Psoas muscle (tissue), 8 donors: Measurements from ENCODE around the gene TUBA4B. TPM values are rescaled to one million over a fixed set of nuclear protein-coding genes. Genes with fewer than 3 reads are reported as not detected.
A peak's percentile ranks its signal among the peaks of the same experiment; 100 is the strongest.
"Not testable (repeated sequence)": the region's sequence is repeated elsewhere in the genome, so short reads cannot be mapped to it uniquely, and the experiment has no call there.

Source experiments
- ATAC-seq, 4 donors: fragments of 200-7000 bp; cut with Tn5 transposase; one replicate each; pipeline ENCODE4 v1.9.1; 2020; ENCODE audit warnings: moderate library complexity in 3 of 4, mild to moderate bottlenecking in 2 of 4
- DNase-seq, 2 donors: peaks; one replicate each; pipeline ENCODE4 v3.0.0-alpha.2; 2020
- H3K27ac ChIP-seq: fragments of 200-600 bp; one replicate; pipeline ENCODE4 v1.8.0; 2022
- H3K27me3 ChIP-seq, 3 donors: fragments of 200-600 bp in 1 of 3; one replicate each; pipeline versions ENCODE4 v1.6.1 to v1.8.0; 2013 to 2022; ENCODE audit warnings: low read length in 2 of 3, mild to moderate bottlenecking in 2 of 3, moderate library complexity in 1 of 3; ENCODE audit not compliant: insufficient read depth in 3 of 3
- H3K36me3 ChIP-seq, 2 donors: fragments of 200-600 bp in 1 of 2; one replicate each; pipeline versions ENCODE4 v1.6.1 to v1.8.0; 2013 to 2022; ENCODE audit warnings: low read depth in 1 of 2, mild to moderate bottlenecking in 1 of 2, moderate library complexity in 1 of 2; ENCODE audit not compliant: insufficient read depth in 1 of 2
- H3K4me1 ChIP-seq: fragments of 200-600 bp; one replicate; pipeline ENCODE4 v1.8.0; 2022
- H3K4me3 ChIP-seq: fragments of 200-600 bp; one replicate; pipeline ENCODE4 v1.8.0; 2022; ENCODE audit warnings: mild to moderate bottlenecking
- H3K9me3 ChIP-seq: fragments of 200-600 bp; one replicate; pipeline ENCODE4 v1.8.0; 2022
- WGBS, 3 donors: extraction: QIAGEN DNeasy Blood & Tissue Kit; methylation state at CpG; one replicate each; pipeline versions ENCODE4 v1.1.6 to v1.1.7; 2013; 5-methylcytosine and 5-hydroxymethylcytosine counted together
- intact Hi-C, 2 donors: fragments of 100-400 bp; cut with DNase I; formaldehyde crosslinking; loops; one replicate each; pipeline versions ENCODE4 v1.11.0 to v1.14.2; 2022
- polyA plus RNA-seq, 3 donors: library from polyadenylated mRNA; stranded (reverse); fragments of 200-250 nt; gene quantifications; one replicate each; pipeline ENCODE4 v1.2.3, GENCODE V29; 2013
- total RNA-seq, 4 donors: library from RNA; stranded (reverse); fragmentation: NEBNext Ultra II Directional in 2 of 4; extraction: Animal tissue kit (Norgen Biotek cat#: 25700) in 2 of 4; gene quantifications; one replicate each; pipeline versions ENCODE4 v1.2.1 to v1.2.4, GENCODE V29; 2021 to 2023
- TF ChIP-seq, protein P1 (sequence below): fragments of 200-600 bp; IDR thresholded peaks from one replicate; pipeline ENCODE4 v1.8.0; 2022; ENCODE audit warnings: antibody characterized with exemption
- donor health status: healthy with polysubstance abuse.
- donor health status: DM: no; HTN: no; CAD: no; lungs with moderate emphysema.
- donor health status: Bipolar disorder and iron deficiency.
- donor health status: healthy.
- donor health status: DM: yes; HTN: yes; CAD: no.
- donor health status: DM: no; HTN: no; CAD: no.
- donor health status: DM: no; HTN: no; CAD: no.
- donor health status: DM: yes; HTN: yes; CAD: no.

TUBA4B gene
- total and polyA plus RNA-seq, 7 donors: 0.06 TPM; not detected in 6

DNA sequence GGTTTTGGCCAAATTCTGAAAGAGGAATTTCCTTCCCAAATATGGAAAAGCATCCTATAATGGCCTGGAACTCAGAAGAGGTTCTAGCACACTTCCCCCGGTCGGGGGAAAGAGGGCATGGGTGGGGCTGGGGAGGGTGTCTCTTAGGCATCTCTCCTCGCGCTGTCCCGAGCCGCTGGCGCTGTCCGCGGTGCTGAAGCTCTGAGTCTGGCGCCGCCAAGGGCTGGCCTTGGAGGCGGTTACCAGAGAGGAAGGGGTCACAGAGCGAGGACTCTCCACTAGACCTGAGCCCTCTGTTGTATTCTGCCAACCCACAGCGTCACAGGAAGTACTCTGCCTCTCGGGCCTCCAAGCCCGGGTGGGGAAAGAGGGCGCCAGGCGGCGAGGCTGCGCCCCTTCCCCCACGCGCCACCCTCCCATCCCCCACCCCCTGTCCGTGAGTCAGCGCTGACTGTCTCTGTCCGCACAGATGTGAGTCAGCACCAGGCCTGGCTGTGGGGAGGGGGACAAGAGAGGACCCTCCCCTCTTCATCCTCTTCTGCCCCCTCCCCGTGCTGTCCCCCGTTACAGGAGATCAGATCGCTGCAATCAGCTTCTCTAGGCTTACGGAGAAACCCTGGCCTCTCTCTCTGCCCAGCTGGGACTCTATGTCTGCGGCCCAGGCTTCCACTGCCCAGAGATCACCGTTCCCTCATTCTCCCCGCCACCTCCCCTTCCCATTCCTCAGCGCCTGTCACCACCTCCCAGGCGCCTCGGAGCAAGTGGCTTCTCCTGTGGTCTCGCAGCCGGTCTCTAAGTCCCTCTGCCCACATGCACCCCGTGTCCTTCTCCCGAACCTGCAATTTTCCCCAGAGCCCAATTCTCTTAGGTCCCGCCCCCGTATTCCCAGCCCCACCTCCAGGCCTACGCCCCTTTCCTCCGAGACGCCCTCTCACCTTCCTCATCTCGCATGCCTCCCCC is 55.4 kb downstream of the TUBA4B start:
- Histone ChIP-seq H3K4me1 (no peaks in the 10 kb centered on the region), H3K4me3 (no peak overlapping the region), H3K36me3 (no peaks in the 10 kb centered on the region), H3K9me3 (no peaks in the 10 kb centered on the region), H3K27me3 (peaks cover 0 to 88% (median 6%) of the 10 kb centered on the region in 3 donors), H3K27ac (no peak overlapping the region)
- 3% methylated on average over 42 to 45 of the region's 45 CpGs for WGBS, 3 donors
- ATAC-seq: peak; percentile 74 to 86 (median 84)
- intact Hi-C loops: loop anchor here (10.0 kb wide), 1 partner anchor 254 kb away; no protein-coding TSS in a partner anchor
- peak; percentile 71 to 78 for DNase-seq
- TF ChIP-seq, protein P1, sequence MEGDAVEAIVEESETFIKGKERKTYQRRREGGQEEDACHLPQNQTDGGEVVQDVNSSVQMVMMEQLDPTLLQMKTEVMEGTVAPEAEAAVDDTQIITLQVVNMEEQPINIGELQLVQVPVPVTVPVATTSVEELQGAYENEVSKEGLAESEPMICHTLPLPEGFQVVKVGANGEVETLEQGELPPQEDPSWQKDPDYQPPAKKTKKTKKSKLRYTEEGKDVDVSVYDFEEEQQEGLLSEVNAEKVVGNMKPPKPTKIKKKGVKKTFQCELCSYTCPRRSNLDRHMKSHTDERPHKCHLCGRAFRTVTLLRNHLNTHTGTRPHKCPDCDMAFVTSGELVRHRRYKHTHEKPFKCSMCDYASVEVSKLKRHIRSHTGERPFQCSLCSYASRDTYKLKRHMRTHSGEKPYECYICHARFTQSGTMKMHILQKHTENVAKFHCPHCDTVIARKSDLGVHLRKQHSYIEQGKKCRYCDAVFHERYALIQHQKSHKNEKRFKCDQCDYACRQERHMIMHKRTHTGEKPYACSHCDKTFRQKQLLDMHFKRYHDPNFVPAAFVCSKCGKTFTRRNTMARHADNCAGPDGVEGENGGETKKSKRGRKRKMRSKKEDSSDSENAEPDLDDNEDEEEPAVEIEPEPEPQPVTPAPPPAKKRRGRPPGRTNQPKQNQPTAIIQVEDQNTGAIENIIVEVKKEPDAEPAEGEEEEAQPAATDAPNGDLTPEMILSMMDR: no peak

DNA sequence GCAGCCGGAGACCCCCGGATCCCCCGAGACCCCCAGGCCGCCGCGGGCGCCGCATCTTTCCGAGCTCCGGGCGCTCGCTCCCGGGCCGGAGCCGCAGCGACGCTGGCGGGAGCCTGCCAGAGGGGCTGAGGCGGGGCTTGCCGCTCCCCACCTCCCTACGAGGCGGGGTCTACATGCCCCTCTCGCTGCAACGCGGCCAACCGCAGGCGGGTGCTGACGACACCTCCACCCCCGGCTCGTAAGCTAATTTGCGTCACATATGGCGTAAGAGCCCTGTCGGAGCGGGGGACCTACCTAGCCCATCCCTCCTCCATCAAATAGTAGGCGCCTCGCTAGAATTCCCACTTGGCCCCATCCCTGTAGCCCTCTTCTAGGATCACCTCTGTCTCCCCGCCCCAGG is 56.2 kb downstream of the TUBA4B start, which contains the start of gene PTPRN:
Gene PTPRN (minus strand): TSS at position 124 of the 400 bp plus-strand sequence. CDS start 69 bp downstream, at position 55.
- H3K4me3 ChIP-seq: no peak within 1 kb of the TSS
- peaks cover 0 to 79% (median 6%) of the 10 kb centered on the region in 3 donors for H3K27me3 ChIP-seq
- no peaks in the 10 kb centered on the region for H3K36me3 ChIP-seq
- H3K9me3 ChIP-seq: no peaks in the 10 kb centered on the region
- intact Hi-C loops: loop anchor here (10.0 kb wide), 1 partner anchor 254 kb away; no protein-coding TSS in a partner anchor
- 3 to 4% (median 3%) methylated on average over 22 to 37 of the region's 37 CpGs for WGBS, 3 donors
- TF ChIP-seq, protein P1: no peak
- ATAC-seq: no peak
- H3K4me1 ChIP-seq: no peaks in the 10 kb centered on the region
- H3K27ac ChIP-seq: no peak within 1 kb of the TSS
- DNase-seq: no peak

DNA sequence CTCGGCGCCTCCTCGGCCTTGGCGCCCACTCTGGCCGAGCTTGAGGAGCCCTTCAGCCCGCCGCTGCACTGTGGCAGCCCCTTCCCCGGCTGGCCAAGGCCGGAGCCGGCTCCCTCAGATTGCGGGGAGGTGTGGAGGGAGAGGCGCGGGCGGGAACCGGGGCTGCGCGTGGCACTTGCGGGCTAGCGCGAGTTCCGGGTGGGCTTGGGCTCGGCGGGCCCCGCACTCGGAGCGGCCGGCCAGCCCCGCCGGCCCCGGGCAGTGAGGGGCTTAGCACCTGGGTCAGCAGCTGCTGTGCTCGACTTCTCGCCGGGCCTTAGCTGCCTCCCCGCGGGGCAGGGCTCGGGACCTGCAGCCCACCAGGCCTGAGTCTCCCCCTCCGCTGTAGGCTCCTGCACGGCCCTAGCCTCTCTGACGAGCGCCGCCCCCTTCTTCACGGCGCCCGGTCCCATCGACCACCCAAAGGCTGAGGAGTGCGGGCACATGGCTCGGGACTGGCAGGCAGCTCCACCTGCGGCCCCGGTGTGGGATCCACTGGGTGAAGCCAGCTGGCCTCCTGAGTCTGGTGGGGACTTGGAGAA is 59.7 kb downstream of the TUBA4B start:
- ATAC-seq, DNase-seq, H3K4me1 ChIP-seq, H3K27ac ChIP-seq, H3K36me3 ChIP-seq, intact Hi-C loops, H3K4me3 ChIP-seq, H3K9me3 ChIP-seq: not testable (repeated sequence)
- H3K27me3 ChIP-seq: peaks cover 0 to 49% (median 6%) of the 10 kb centered on the region in 3 donors
- WGBS, 3 donors: 86 to 91% (median 90%) methylated on average over 32 to 49 of the region's 49 CpGs

DNA sequence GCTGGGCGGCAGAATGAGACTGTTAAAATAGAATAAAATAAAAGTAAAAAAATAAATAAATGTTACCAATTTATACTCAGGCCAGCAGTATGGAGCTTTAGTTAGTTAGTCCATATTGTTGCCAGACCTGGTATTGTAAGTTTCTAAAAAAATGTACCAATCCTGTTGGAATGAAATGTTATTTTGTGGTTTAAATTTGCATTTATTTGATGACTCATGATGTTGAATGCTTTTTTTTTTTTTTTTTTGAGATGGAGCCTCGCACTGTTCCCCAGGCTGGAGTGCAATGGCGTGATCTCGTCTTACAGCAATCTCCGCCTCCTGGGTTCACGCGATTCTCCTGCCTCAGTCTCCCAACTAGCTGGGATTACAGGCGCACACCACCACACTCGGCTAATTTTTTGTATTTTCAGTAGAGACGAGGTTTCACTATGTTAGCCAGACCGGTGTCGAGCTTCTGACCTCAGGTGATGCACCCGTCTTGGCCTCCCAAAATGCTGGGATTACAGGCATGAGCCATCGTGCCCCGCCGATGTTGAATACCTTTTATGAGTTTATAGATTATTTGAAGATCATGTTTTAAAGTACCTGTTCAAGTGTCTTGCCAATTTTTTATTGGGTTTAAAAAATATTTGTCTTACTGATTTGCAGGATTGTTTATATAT is 61.9 kb downstream of the TUBA4B start:
- WGBS, 3 donors: 89 to 90% (median 89%) methylated on average over 16 of the region's 16 CpGs
- H3K4me3 ChIP-seq: no peak overlapping the region
- DNase-seq (no peak), ATAC-seq (no peak)
- TF ChIP-seq, protein P1: no peak
- no peak overlapping the region for H3K27ac ChIP-seq
- H3K9me3 ChIP-seq: no peaks in the 10 kb centered on the region
- intact Hi-C loops: no loop called here
- no peaks in the 10 kb centered on the region for H3K36me3 ChIP-seq
- H3K4me1 ChIP-seq: no peaks in the 10 kb centered on the region
- peaks cover 0 to 32% (median 0%) of the 10 kb centered on the region in 3 donors for H3K27me3 ChIP-seq

Other genes starting within 250 kb of the TUBA4B start
- gene CFAP65, start 211.7 kb upstream of the TUBA4B start, total RNA-seq: not detected
- not detected for gene CFAP65, start 211.7 kb upstream of the TUBA4B start, polyA plus RNA-seq
- gene IHH, start 192.3 kb upstream of the TUBA4B start, total RNA-seq: not detected
- under 1 TPM in 2 of 3 donors, not detected in 1; 0.03 to 0.12 TPM for gene IHH, start 192.3 kb upstream of the TUBA4B start, polyA plus RNA-seq
- 10 to 100 TPM; 11.5 to 18.5 (median 13.4) TPM for gene NHEJ1, start 92.4 kb upstream of the TUBA4B start, total RNA-seq
- 10 to 100 TPM; 10.7 to 20.5 (median 15.5) TPM for gene NHEJ1, start 92.4 kb upstream of the TUBA4B start, polyA plus RNA-seq
- under 1 TPM in 3 of 4 donors, not detected in 1; 0.12 to 0.86 (median 0.16) TPM for gene SLC23A3, start 83.2 kb upstream of the TUBA4B start, total RNA-seq
- under 1 TPM; 0.09 to 0.25 (median 0.10) TPM for gene SLC23A3, start 83.2 kb upstream of the TUBA4B start, polyA plus RNA-seq
- 10 to 100 TPM; 58.5 to 76.0 (median 70.0) TPM for gene CNPPD1, start 76.3 kb upstream of the TUBA4B start, total RNA-seq
- gene CNPPD1, start 76.3 kb upstream of the TUBA4B start, polyA plus RNA-seq: 10 to 100 TPM; 71.0 to 81.5 (median 72.7) TPM
- 10 to 100 TPM; 28.1 to 38.1 (median 37.1) TPM for gene RETREG2, start 75.0 kb upstream of the TUBA4B start, total RNA-seq
- 10 to 100 TPM; 36.5 to 71.4 (median 62.2) TPM for gene RETREG2, start 75.0 kb upstream of the TUBA4B start, polyA plus RNA-seq
- 10 to 100 TPM; 19.0 to 26.6 (median 22.1) TPM for gene ZFAND2B, start 46.5 kb upstream of the TUBA4B start, total RNA-seq
- 10 to 100 TPM; 22.4 to 46.2 (median 32.6) TPM for gene ZFAND2B, start 46.5 kb upstream of the TUBA4B start, polyA plus RNA-seq
- 10 to 100 TPM; 24.4 to 55.7 (median 43.5) TPM for gene ABCB6, start 34.3 kb upstream of the TUBA4B start, total RNA-seq
- 10 to 100 TPM; 31.0 to 64.9 (median 42.2) TPM for gene ABCB6, start 34.3 kb upstream of the TUBA4B start, polyA plus RNA-seq
- 100 to 1,000 TPM; 111 to 180 (median 122) TPM for gene ATG9A, start 23.6 kb upstream of the TUBA4B start, total RNA-seq
- gene ATG9A, start 23.6 kb upstream of the TUBA4B start, polyA plus RNA-seq: 100 to 1,000 TPM in 1 of 3 donors, 10 to 100 TPM in 2; 41.6 to 107 (median 74.0) TPM
- 10 to 100 TPM in 3 of 4 donors, 1 to 10 TPM in 1; 9.3 to 29.4 (median 15.2) TPM for gene ANKZF1, start 23.4 kb upstream of the TUBA4B start, total RNA-seq
- 10 to 100 TPM in 2 of 3 donors, 1 to 10 TPM in 1; 8.7 to 27.8 (median 14.9) TPM for gene ANKZF1, start 23.4 kb upstream of the TUBA4B start, polyA plus RNA-seq
- gene GLB1L, start 7.8 kb upstream of the TUBA4B start, total RNA-seq: 1 to 10 TPM in 1 of 4 donors, under 1 TPM in 3; 0.59 to 1.6 (median 0.92) TPM
- 1 to 10 TPM in 1 of 3 donors, under 1 TPM in 2; 0.55 to 3.7 (median 0.82) TPM for gene GLB1L, start 7.8 kb upstream of the TUBA4B start, polyA plus RNA-seq
- gene STK16, start 7.8 kb upstream of the TUBA4B start, total RNA-seq: 10 to 100 TPM; 11.6 to 16.7 (median 14.3) TPM
- gene STK16, start 7.8 kb upstream of the TUBA4B start, polyA plus RNA-seq: 10 to 100 TPM; 15.8 to 38.5 (median 29.7) TPM
- gene TUBA4A, start 675 bp downstream of the TUBA4B start, total RNA-seq: 100 to 1,000 TPM; 522 to 707 (median 613) TPM
- gene TUBA4A, start 675 bp downstream of the TUBA4B start, polyA plus RNA-seq: 100 to 1,000 TPM; 291 to 618 (median 508) TPM
- gene DNAJB2, start 26.1 kb downstream of the TUBA4B start, total RNA-seq: 100 to 1,000 TPM in 3 of 4 donors, 10 to 100 TPM in 1; 93.1 to 173 (median 117) TPM
- 100 to 1,000 TPM in 2 of 3 donors, 10 to 100 TPM in 1; 99.6 to 204 (median 100) TPM for gene DNAJB2, start 26.1 kb downstream of the TUBA4B start, polyA plus RNA-seq
- gene PTPRN, start 56.2 kb downstream of the TUBA4B start, total RNA-seq: 1 to 10 TPM in 1 of 4 donors, under 1 TPM in 1, not detected in 2; 0.91 to 1.1 TPM
- under 1 TPM; 0.03 to 0.17 (median 0.04) TPM for gene PTPRN, start 56.2 kb downstream of the TUBA4B start, polyA plus RNA-seq
- not detected for gene RESP18, start 79.5 kb downstream of the TUBA4B start, total RNA-seq
- not detected for gene RESP18, start 79.5 kb downstream of the TUBA4B start, polyA plus RNA-seq
- gene DNPEP, start 134.7 kb downstream of the TUBA4B start, total RNA-seq: 10 to 100 TPM; 60.9 to 88.3 (median 63.9) TPM
- gene DNPEP, start 134.7 kb downstream of the TUBA4B start, polyA plus RNA-seq: 10 to 100 TPM; 46.7 to 93.1 (median 68.7) TPM
- gene DES, start 165.1 kb downstream of the TUBA4B start, total RNA-seq: over 10,000 TPM; 12,653 to 14,820 (median 13,821) TPM
- over 10,000 TPM in 2 of 3 donors, 1,000 to 10,000 TPM in 1; 8,143 to 13,925 (median 13,727) TPM for gene DES, start 165.1 kb downstream of the TUBA4B start, polyA plus RNA-seq
- gene SPEG, start 181.6 kb downstream of the TUBA4B start, total RNA-seq: 100 to 1,000 TPM; 239 to 419 (median 304) TPM
- gene SPEG, start 181.6 kb downstream of the TUBA4B start, polyA plus RNA-seq: 100 to 1,000 TPM in 2 of 3 donors, 10 to 100 TPM in 1; 34.8 to 190 (median 133) TPM
- gene GMPPA, start 245.6 kb downstream of the TUBA4B start, total RNA-seq: 10 to 100 TPM; 14.4 to 23.4 (median 18.2) TPM
- gene GMPPA, start 245.6 kb downstream of the TUBA4B start, polyA plus RNA-seq: 10 to 100 TPM; 20.0 to 33.8 (median 26.9) TPM